Trophoblast cell (in vitro differentiated cells and primary cell): ENCODE measurements around the gene PPP1R12C.

Experiments
- DNase-seq, 2 donors: peaks; one replicate each; pipeline ENCODE4 v3.0.0-alpha.2; 2016
- H2AFZ ChIP-seq: 2 replicates; pipeline ENCODE4 v1.6.1; 2013; ENCODE audit warnings: low read length, moderate library complexity, mild to moderate bottlenecking; ENCODE audit not compliant: insufficient read depth, poor library complexity
- H2AK5ac ChIP-seq: 2 replicates; pipeline ENCODE4 v1.6.1; 2013; ENCODE audit warnings: mild to moderate bottlenecking, low read length
- H2BK120ac ChIP-seq: 2 replicates; pipeline ENCODE4 v1.6.1; 2013; ENCODE audit warnings: low read length, mild to moderate bottlenecking, moderate library complexity; ENCODE audit not compliant: insufficient read depth, poor library complexity
- H2BK12ac ChIP-seq: 2 replicates; pipeline ENCODE4 v1.6.1; 2013; ENCODE audit warnings: mild to moderate bottlenecking, low read length, moderate library complexity
- H2BK5ac ChIP-seq: 2 replicates; pipeline ENCODE4 v1.6.1; 2013; ENCODE audit warnings: low read length, low read depth, moderate library complexity, mild to moderate bottlenecking; ENCODE audit not compliant: poor library complexity
- H3K14ac ChIP-seq: 2 replicates; pipeline ENCODE4 v1.6.1; 2013; ENCODE audit warnings: mild to moderate bottlenecking, low read length
- H3K18ac ChIP-seq: 2 replicates; pipeline ENCODE4 v1.6.1; 2013; ENCODE audit warnings: mild to moderate bottlenecking, low read length
- H3K23ac ChIP-seq: 2 replicates; pipeline ENCODE4 v1.6.1; 2013; ENCODE audit warnings: low read length
- H3K27ac ChIP-seq: 2 replicates; pipeline ENCODE4 v1.5.1; 2013; ENCODE audit warnings: low read depth, mild to moderate bottlenecking, inconsistent platforms, low read length, moderate library complexity
- H3K27me3 ChIP-seq: 2 replicates; pipeline ENCODE4 v1.6.1; 2013; ENCODE audit warnings: inconsistent platforms, mild to moderate bottlenecking, low read length, moderate library complexity; ENCODE audit not compliant: insufficient read depth
- H3K36me3 ChIP-seq, 2 experiments: 1 replicate in 1 of 2; 2 replicates in 1 of 2; pipeline ENCODE4 v1.6.1; 2013; ENCODE audit warnings: low read length in 2 of 2, mild to moderate bottlenecking in 2 of 2, moderate library complexity in 1 of 2; ENCODE audit not compliant: insufficient read depth in 2 of 2, control insufficient read depth in 1 of 2
- H3K4ac ChIP-seq: 2 replicates; pipeline ENCODE4 v1.6.1; 2013; ENCODE audit warnings: low read depth, mild to moderate bottlenecking, low read length, moderate library complexity
- H3K4me1 ChIP-seq, 2 experiments: 1 replicate in 1 of 2; 2 replicates in 1 of 2; pipeline ENCODE4 v1.6.1; 2013; ENCODE audit warnings: low read length in 2 of 2, mild to moderate bottlenecking in 2 of 2, moderate library complexity in 1 of 2; ENCODE audit not compliant: insufficient read depth in 2 of 2, control insufficient read depth in 1 of 2
- H3K4me2 ChIP-seq: 2 replicates; pipeline ENCODE4 v1.6.1; 2013; ENCODE audit warnings: inconsistent platforms, mild to moderate bottlenecking, low read length, moderate library complexity
- H3K4me3 ChIP-seq: 2 replicates; pipeline ENCODE4 v1.5.1; 2013; ENCODE audit warnings: mild to moderate bottlenecking, low read depth, low read length, inconsistent platforms
- H3K79me1 ChIP-seq: one replicate; pipeline ENCODE4 v1.6.1; 2013; ENCODE audit warnings: low read length
- H3K79me2 ChIP-seq: 2 replicates; pipeline ENCODE4 v1.6.1; 2013; ENCODE audit warnings: low read length, mild to moderate bottlenecking; ENCODE audit not compliant: control insufficient read depth, insufficient read depth, poor library complexity
- H3K9ac ChIP-seq: 2 replicates; pipeline ENCODE4 v1.6.1; 2013; ENCODE audit warnings: mild to moderate bottlenecking, low read length
- H3K9me3 ChIP-seq: 2 replicates; pipeline ENCODE4 v1.6.1; 2013; ENCODE audit warnings: low read depth, mild to moderate bottlenecking, control low read depth, inconsistent platforms, low read length; ENCODE audit not compliant: insufficient read depth
- H4K12ac ChIP-seq: 2 replicates; pipeline ENCODE4 v1.6.1; 2013; ENCODE audit warnings: low read depth, mild to moderate bottlenecking, low read length, moderate library complexity
- H4K8ac ChIP-seq: 2 replicates; pipeline ENCODE4 v1.6.1; 2013; ENCODE audit warnings: low read depth, mild to moderate bottlenecking, low read length, moderate library complexity
- H4K91ac ChIP-seq: one replicate; pipeline ENCODE4 v1.6.1; 2013; ENCODE audit warnings: low read depth, mild to moderate bottlenecking, low read length, moderate library complexity
- WGBS: extraction: QIAGEN DNeasy Blood & Tissue Kit; methylation state at CpG from one replicate; pipeline ENCODE4 v1.1.7; 2013; ENCODE audit warnings: missing lambda C conversion rate; ENCODE audit not compliant: insufficient read length, insufficient coverage; ENCODE audit errors: extremely low coverage; 5-methylcytosine and 5-hydroxymethylcytosine counted together

PPP1R12C gene

GRCh38 chr19:55079400-55080038 lies 37.9 kb downstream of the PPP1R12C start:
- Histone ChIP-seq H3K79me2 (peaks cover 9% of the 10 kb centered on the region), H3K4me2 (peak overlapping the region; percentile 49), H3K4me1 (peaks cover 16 to 26% of the 10 kb centered on the region in 2 experiments), H2AK5ac (no peak overlapping the region), H4K8ac (no peak overlapping the region), H2AFZ (no peak overlapping the region), H3K18ac (no peak overlapping the region), H3K36me3 (peaks cover 13 to 28% of the 10 kb centered on the region in 2 experiments), H3K23ac (no peak overlapping the region), H3K79me1 (peaks cover 19% of the 10 kb centered on the region), H3K27me3 (no peaks in the 10 kb centered on the region), H4K12ac (no peak overlapping the region), H3K27ac (no peak overlapping the region), H2BK5ac (no peak overlapping the region), H3K14ac (no peak overlapping the region), H3K9me3 (peaks cover 8% of the 10 kb centered on the region), H2BK12ac (no peak overlapping the region), H2BK120ac (no peak overlapping the region), H3K4me3 (no peak overlapping the region), H3K9ac (no peak overlapping the region), H3K4ac (no peak overlapping the region), H4K91ac (no peak overlapping the region)
- peak in 1 of 2 donors; percentile 32 for DNase-seq
- no CpG with 5 or more reads among the region's 19 CpGs for WGBS

DNA sequence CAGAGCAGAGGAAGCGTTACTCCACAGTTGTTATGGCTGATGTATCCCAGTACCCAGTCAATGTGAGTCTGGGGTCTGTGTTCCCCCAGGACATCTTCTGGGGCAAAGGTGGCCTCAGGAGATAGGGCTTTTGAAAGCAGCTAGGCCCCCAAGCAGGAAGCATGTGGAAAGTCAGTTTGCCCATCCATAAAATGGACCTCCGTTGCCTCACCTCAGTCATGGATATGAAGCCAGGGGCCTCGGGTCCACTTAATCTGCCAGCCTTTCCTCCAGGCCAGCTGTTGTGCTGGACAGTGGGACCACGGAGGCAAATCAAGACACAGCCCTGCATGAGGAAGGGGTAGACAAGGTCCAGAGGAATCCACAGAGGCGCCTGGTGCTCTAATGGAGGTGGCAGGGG lies 38.4 kb downstream of the PPP1R12C start:
- no CpG with 5 or more reads among the region's 5 CpGs for WGBS

DNA sequence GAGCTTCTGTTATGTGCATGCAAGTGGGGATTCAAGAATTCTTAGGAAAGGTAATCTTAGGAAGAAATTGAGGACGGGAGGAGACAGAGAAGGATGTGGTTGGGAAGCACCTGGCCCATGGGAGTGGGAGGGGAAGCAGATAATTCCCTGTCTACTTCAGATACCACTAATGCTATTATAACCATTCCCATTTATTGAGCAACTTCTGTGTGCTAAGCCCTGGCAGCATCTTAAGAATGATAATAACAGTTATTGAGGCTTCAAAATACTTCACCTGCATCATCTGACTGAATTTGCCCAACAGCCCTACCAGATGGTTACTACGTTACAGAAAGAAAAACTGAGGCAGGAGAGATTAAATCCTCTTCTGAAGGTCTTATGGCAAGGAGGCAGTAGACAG lies 40.3 kb downstream of the PPP1R12C start:
- Histone ChIP-seq H3K14ac (no peak overlapping the region), H3K9me3 (peaks cover 7% of the 10 kb centered on the region), H3K9ac (no peak overlapping the region), H4K8ac (no peak overlapping the region), H3K36me3 (peaks cover 8 to 12% of the 10 kb centered on the region in 2 experiments), H3K23ac (no peak overlapping the region), H3K4me2 (no peak overlapping the region), H3K27me3 (no peaks in the 10 kb centered on the region), H2AFZ (no peak overlapping the region), H2BK5ac (no peak overlapping the region), H3K79me2 (peaks cover 9% of the 10 kb centered on the region), H3K4me3 (no peak overlapping the region), H2BK12ac (no peak overlapping the region), H3K4ac (no peak overlapping the region), H3K79me1 (peaks cover 19% of the 10 kb centered on the region), H2BK120ac (no peak overlapping the region), H4K91ac (no peak overlapping the region), H2AK5ac (no peak overlapping the region), H4K12ac (no peak overlapping the region), H3K18ac (no peak overlapping the region), H3K4me1 (peaks cover 16 to 26% of the 10 kb centered on the region in 2 experiments), H3K27ac (peak overlapping the region; percentile 59)
- DNase-seq: peak; percentile 65 to 92
- WGBS: no CpG with 5 or more reads among the region's 2 CpGs

More for the DNA sequence above, 38.4 kb downstream of the PPP1R12C start:
- no peak overlapping the region for H3K4me3 ChIP-seq
- peaks cover 8% of the 10 kb centered on the region for H3K9me3 ChIP-seq
- no peak overlapping the region for H2AFZ ChIP-seq
- H2BK12ac ChIP-seq: no peak overlapping the region
- H3K4ac ChIP-seq: no peak overlapping the region
- no peak overlapping the region for H3K23ac ChIP-seq
- DNase-seq: no peak
- H3K4me1 ChIP-seq: peaks cover 16 to 26% of the 10 kb centered on the region in 2 experiments
- H4K12ac ChIP-seq: no peak overlapping the region
- H3K36me3 ChIP-seq: peaks cover 13 to 24% of the 10 kb centered on the region in 2 experiments
- H3K18ac ChIP-seq: peak overlapping the region; percentile 2
- H2AK5ac ChIP-seq: no peak overlapping the region
- H3K79me1 ChIP-seq: peaks cover 19% of the 10 kb centered on the region
- peaks cover 9% of the 10 kb centered on the region for H3K79me2 ChIP-seq
- H2BK120ac ChIP-seq: no peak overlapping the region
- no peak overlapping the region for H3K27ac ChIP-seq
- no peak overlapping the region for H4K91ac ChIP-seq
- H3K14ac ChIP-seq: peak overlapping the region; percentile 12
- H3K9ac ChIP-seq: no peak overlapping the region
- no peak overlapping the region for H2BK5ac ChIP-seq
- no peak overlapping the region for H3K4me2 ChIP-seq
- no peak overlapping the region for H4K8ac ChIP-seq
- H3K27me3 ChIP-seq: no peaks in the 10 kb centered on the region

- peak overlapping the region; percentile 43 for H4K12ac ChIP-seq
- no peak overlapping the region for H2AFZ ChIP-seq
- H3K79me2 ChIP-seq: peaks cover 9% of the 10 kb centered on the region
- WGBS: no CpG with 5 or more reads among the region's 12 CpGs
- peak overlapping the region; percentile 67 for H2AK5ac ChIP-seq
- peak overlapping the region; percentile 69 for H3K4ac ChIP-seq
- H3K79me1 ChIP-seq: peaks cover 19% of the 10 kb centered on the region
- peak overlapping the region; percentile 90 for H4K8ac ChIP-seq
- H3K23ac ChIP-seq: no peak overlapping the region
- H3K27me3 ChIP-seq: no peaks in the 10 kb centered on the region
- H3K36me3 ChIP-seq: peaks cover 3 to 5% of the 10 kb centered on the region in 2 experiments
- peak overlapping the region; percentile 34 for H3K18ac ChIP-seq
- H3K9ac ChIP-seq: no peak overlapping the region
- peak overlapping the region; percentile 54 for H2BK5ac ChIP-seq
- peak overlapping the region; percentile 48 for H2BK120ac ChIP-seq
- H3K4me1 ChIP-seq: peaks cover 16 to 26% of the 10 kb centered on the region in 2 experiments
- H3K4me3 ChIP-seq: no peak overlapping the region
- H3K4me2 ChIP-seq: peak overlapping the region; percentile 14
- H4K91ac ChIP-seq: peak overlapping the region; percentile 79
- H2BK12ac ChIP-seq: peak overlapping the region; percentile 77
- H3K27ac ChIP-seq: peak overlapping the region; percentile 59
- peaks cover 3% of the 10 kb centered on the region for H3K9me3 ChIP-seq
- no peak for DNase-seq
- H3K14ac ChIP-seq: peak overlapping the region; percentile 95
Observed at GRCh38 chr19:55076321-55076720, 41.1 kb downstream of the PPP1R12C start.
